HEK293 (cell line): ENCODE measurements around the gene TIMP2.
A peak's percentile ranks its signal among the peaks of the same experiment; 100 is the strongest.

ENCODE experiments used
- CTCF ChIA-PET: fragments of 350-600 bp; formaldehyde crosslinking; extraction: SDS; loops from one replicate; lab custom pipeline; 2021; ENCODE audit warnings: antibody characterized with exemption; lab: Yijun Ruan, JAX
- POLR2A ChIA-PET: fragments of 300-600 bp; formaldehyde crosslinking; extraction: SDS; loops from one replicate; lab custom pipeline; 2020; ENCODE audit warnings: antibody characterized with exemption, inconsistent platforms; lab: Yijun Ruan, JAX
- H3K27ac ChIP-seq: fragments of 200-500 bp; sonication (Bioruptor generic); 2 replicates; pipeline ENCODE4 v1.5.1; 2014; ENCODE audit warnings: low read depth, low read length, control low read depth, inconsistent platforms; ENCODE audit errors: extremely low read depth
- H3K36me3 ChIP-seq, 2 experiments: fragments of 200-500 bp in 1 of 2; sonication (Bioruptor generic) in 1 of 2; 1 replicate in 1 of 2; 2 replicates in 1 of 2; pipeline ENCODE4 v1.5.1; 2014 to 2017; ENCODE audit warnings: inconsistent platforms in 2 of 2, low read length in 2 of 2; ENCODE audit not compliant: control insufficient read depth in 2 of 2, insufficient read depth in 1 of 2
- H3K4me1 ChIP-seq: fragments of 200-500 bp; sonication (Bioruptor generic); 2 replicates; pipeline ENCODE4 v1.5.1; 2014; ENCODE audit warnings: mild to moderate bottlenecking, low read length, inconsistent platforms; ENCODE audit not compliant: control insufficient read depth, insufficient read depth
- H3K4me3 ChIP-seq: 2 replicates; pipeline ENCODE4 v1.5.1; 2011; ENCODE audit warnings: low read depth, mild to moderate bottlenecking, control low read depth, low read length, moderate library complexity
- H3K9me3 ChIP-seq: fragments of 200-500 bp; sonication (Bioruptor generic); 2 replicates; pipeline ENCODE4 v1.5.1; 2014; ENCODE audit warnings: low read depth, low read length, inconsistent platforms; ENCODE audit not compliant: control insufficient read depth, insufficient read depth
- GFI1B ChIP-seq: fragments of 450-650 bp; formaldehyde crosslinking; IDR thresholded peaks from 2 replicates; pipeline ENCODE4 v1.5.1; 2016; ENCODE audit warnings: missing biosample characterization, missing genetic modification characterization
- IKZF3 ChIP-seq: fragments of 450-650 bp; IDR thresholded peaks from 2 replicates; pipeline ENCODE4 v1.5.0; 2018; ENCODE audit warnings: missing biosample characterization, mild to moderate bottlenecking, missing genetic modification characterization, moderate library complexity
- REST ChIP-seq: fragments of 450-650 bp; formaldehyde crosslinking; IDR thresholded peaks from 2 replicates; pipeline ENCODE4 v1.5.1; 2016; ENCODE audit warnings: missing biosample characterization, missing genetic modification characterization
- SCRT2 ChIP-seq: fragments of 450-650 bp; formaldehyde crosslinking; IDR thresholded peaks from 2 replicates; pipeline ENCODE4 v1.5.1; 2016; ENCODE audit warnings: missing biosample characterization, missing genetic modification characterization
- ZEB2 ChIP-seq: fragments of 450-650 bp; formaldehyde crosslinking; IDR thresholded peaks from 2 replicates; pipeline ENCODE4 v1.5.1; 2016; ENCODE audit warnings: missing biosample characterization, missing genetic modification characterization
- ZNF112 ChIP-seq: fragments of 450-650 bp; formaldehyde crosslinking; IDR thresholded peaks from 2 replicates; pipeline ENCODE4 v1.5.0; 2017; ENCODE audit warnings: missing biosample characterization, missing genetic modification characterization
- ZNF24 ChIP-seq: fragments of 450-650 bp; formaldehyde crosslinking; IDR thresholded peaks from 2 replicates; pipeline ENCODE4 v1.5.1; 2016; ENCODE audit warnings: missing biosample characterization, missing genetic modification characterization
- ZNF354C ChIP-seq: fragments of 450-650 bp; formaldehyde crosslinking; IDR thresholded peaks from 2 replicates; pipeline ENCODE4 v1.5.1; 2016; ENCODE audit warnings: missing biosample characterization, missing genetic modification characterization, low read depth, borderline replicate concordance
- ZNF366 ChIP-seq: fragments of 450-650 bp; formaldehyde crosslinking; conservative IDR thresholded peaks from 2 replicates; pipeline ENCODE4 v1.5.1; 2016; ENCODE audit warnings: missing biosample characterization, missing genetic modification characterization
- ZNF426 ChIP-seq: fragments of 450-650 bp; formaldehyde crosslinking; IDR thresholded peaks from 2 replicates; pipeline ENCODE4 v1.5.1; 2017; ENCODE audit warnings: missing biosample characterization, missing genetic modification characterization, mild to moderate bottlenecking, inconsistent platforms, moderate library complexity
- ZNF654 ChIP-seq: fragments of 450-650 bp; formaldehyde crosslinking; IDR thresholded peaks from 2 replicates; pipeline ENCODE4 v1.5.1; 2016; ENCODE audit warnings: low read depth, missing biosample characterization, missing genetic modification characterization
- TF ChIP-seq, protein P1 (sequence below): fragments of 450-650 bp; formaldehyde crosslinking; IDR thresholded peaks from 2 replicates; pipeline ENCODE4 v1.5.1; 2017; ENCODE audit warnings: missing biosample characterization, missing genetic modification characterization
- TF ChIP-seq, protein P2 (sequence below): fragments of 450-650 bp; formaldehyde crosslinking; IDR thresholded peaks from 2 replicates; pipeline ENCODE4 v1.5.1; 2016; ENCODE audit warnings: missing biosample characterization, missing genetic modification characterization, low read depth
- TF ChIP-seq, protein P3 (sequence below): fragments of 450-650 bp; formaldehyde crosslinking; IDR thresholded peaks from 2 replicates; pipeline ENCODE4 v1.5.1; 2016; ENCODE audit warnings: missing biosample characterization, missing genetic modification characterization
- TF ChIP-seq, protein P4 (sequence below): fragments of 450-650 bp; formaldehyde crosslinking; conservative IDR thresholded peaks from 2 replicates; pipeline ENCODE4 v1.5.1; 2016; ENCODE audit warnings: low read depth, missing biosample characterization, missing genetic modification characterization

Gene TIMP2

DNA sequence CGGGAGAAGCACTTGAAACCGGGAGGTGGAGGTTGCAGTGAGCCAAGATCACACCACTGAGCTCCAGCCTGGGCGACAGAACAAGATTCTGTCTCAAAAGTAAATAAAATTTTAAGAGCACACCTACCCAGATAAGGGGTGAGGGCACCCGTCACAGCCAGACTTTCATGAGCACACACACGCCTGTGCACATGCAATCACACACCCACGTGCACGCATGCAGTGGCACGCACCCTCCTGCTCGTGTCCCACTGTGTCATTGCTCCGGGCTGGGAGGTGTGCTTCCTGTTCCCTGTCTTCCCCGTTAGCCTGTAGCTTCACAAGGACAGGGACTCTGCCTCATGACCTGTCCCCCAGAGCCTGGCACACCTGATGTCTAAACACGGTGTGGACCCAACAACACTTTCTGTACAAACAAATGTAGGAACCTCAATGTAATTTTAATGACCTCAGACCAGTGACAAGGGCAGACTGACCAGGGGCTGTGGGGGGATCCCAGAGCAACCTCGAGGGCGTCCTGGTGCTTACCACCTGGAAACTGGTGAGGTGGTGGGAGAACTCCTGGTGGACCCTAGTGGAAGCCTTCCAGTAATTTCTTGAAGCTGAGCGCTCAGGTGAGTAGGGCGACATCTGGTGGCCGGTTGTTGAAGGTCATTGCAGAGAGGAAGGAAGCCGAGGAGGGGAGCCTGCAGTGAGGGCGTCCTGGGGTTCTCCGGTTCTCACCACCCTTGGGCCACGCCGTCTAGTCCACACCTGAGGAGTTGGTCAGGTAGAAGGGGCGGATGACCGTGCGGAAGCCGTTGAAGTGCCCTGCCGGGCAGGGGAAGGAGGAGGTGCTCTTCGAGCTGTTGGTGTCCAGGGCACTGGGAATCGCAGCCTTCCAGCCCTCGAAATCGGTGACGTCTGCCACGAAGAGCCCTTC is 45.9 kb upstream of the TIMP2 start (continued):
- TF ChIP-seq, protein P1, sequence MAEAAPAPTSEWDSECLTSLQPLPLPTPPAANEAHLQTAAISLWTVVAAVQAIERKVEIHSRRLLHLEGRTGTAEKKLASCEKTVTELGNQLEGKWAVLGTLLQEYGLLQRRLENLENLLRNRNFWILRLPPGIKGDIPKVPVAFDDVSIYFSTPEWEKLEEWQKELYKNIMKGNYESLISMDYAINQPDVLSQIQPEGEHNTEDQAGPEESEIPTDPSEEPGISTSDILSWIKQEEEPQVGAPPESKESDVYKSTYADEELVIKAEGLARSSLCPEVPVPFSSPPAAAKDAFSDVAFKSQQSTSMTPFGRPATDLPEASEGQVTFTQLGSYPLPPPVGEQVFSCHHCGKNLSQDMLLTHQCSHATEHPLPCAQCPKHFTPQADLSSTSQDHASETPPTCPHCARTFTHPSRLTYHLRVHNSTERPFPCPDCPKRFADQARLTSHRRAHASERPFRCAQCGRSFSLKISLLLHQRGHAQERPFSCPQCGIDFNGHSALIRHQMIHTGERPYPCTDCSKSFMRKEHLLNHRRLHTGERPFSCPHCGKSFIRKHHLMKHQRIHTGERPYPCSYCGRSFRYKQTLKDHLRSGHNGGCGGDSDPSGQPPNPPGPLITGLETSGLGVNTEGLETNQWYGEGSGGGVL, result no peak
- TF ChIP-seq ZNF366 (tag by site-specific recombination) (no peak), ZNF112 (tag by site-specific recombination) (no peak), ZNF654 (tag by site-specific recombination) (peak; percentile 73), ZNF354C (tag by site-specific recombination) (no peak), GFI1B (no peak), ZEB2 (peak; percentile 41; the same call in 1 of the 2 replicates), ZNF426 (tag by site-specific recombination) (no peak), REST (tag by site-specific recombination) (no peak), ZNF24 (tag by site-specific recombination) (no peak), IKZF3 (tag by site-specific recombination) (no peak)
- TF ChIP-seq, protein P2, sequence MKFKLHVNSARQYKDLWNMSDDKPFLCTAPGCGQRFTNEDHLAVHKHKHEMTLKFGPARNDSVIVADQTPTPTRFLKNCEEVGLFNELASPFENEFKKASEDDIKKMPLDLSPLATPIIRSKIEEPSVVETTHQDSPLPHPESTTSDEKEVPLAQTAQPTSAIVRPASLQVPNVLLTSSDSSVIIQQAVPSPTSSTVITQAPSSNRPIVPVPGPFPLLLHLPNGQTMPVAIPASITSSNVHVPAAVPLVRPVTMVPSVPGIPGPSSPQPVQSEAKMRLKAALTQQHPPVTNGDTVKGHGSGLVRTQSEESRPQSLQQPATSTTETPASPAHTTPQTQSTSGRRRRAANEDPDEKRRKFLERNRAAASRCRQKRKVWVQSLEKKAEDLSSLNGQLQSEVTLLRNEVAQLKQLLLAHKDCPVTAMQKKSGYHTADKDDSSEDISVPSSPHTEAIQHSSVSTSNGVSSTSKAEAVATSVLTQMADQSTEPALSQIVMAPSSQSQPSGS (tag by site-specific recombination), result no peak
- TF ChIP-seq, protein P3, sequence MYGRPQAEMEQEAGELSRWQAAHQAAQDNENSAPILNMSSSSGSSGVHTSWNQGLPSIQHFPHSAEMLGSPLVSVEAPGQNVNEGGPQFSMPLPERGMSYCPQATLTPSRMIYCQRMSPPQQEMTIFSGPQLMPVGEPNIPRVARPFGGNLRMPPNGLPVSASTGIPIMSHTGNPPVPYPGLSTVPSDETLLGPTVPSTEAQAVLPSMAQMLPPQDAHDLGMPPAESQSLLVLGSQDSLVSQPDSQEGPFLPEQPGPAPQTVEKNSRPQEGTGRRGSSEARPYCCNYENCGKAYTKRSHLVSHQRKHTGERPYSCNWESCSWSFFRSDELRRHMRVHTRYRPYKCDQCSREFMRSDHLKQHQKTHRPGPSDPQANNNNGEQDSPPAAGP (tag by site-specific recombination), result peak; percentile 49; the same call in 1 of the 2 replicates

GRCh38 chr17:78969865-78970264 is 44.7 kb upstream of the TIMP2 start:
- CTCF ChIA-PET, result interaction anchor here (0.6 to 5.0 kb wide), 9 partner anchors 8 to 803 kb away, joined by 3 to 72 read pairs (median 11); no protein-coding TSS in a partner anchor
- H3K4me3 ChIP-seq, result no peak overlapping the region
- TF ChIP-seq, protein P4, sequence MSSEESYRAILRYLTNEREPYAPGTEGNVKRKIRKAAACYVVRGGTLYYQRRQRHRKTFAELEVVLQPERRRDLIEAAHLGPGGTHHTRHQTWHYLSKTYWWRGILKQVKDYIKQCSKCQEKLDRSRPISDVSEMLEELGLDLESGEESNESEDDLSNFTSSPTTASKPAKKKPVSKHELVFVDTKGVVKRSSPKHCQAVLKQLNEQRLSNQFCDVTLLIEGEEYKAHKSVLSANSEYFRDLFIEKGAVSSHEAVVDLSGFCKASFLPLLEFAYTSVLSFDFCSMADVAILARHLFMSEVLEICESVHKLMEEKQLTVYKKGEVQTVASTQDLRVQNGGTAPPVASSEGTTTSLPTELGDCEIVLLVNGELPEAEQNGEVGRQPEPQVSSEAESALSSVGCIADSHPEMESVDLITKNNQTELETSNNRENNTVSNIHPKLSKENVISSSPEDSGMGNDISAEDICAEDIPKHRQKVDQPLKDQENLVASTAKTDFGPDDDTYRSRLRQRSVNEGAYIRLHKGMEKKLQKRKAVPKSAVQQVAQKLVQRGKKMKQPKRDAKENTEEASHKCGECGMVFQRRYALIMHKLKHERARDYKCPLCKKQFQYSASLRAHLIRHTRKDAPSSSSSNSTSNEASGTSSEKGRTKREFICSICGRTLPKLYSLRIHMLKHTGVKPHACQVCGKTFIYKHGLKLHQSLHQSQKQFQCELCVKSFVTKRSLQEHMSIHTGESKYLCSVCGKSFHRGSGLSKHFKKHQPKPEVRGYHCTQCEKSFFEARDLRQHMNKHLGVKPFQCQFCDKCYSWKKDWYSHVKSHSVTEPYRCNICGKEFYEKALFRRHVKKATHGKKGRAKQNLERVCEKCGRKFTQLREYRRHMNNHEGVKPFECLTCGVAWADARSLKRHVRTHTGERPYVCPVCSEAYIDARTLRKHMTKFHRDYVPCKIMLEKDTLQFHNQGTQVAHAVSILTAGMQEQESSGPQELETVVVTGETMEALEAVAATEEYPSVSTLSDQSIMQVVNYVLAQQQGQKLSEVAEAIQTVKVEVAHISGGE, result no peak
- TF ChIP-seq SCRT2, result 0 out of 2 replicates have a peak, but pooled peaks have one; percentile 32
- TF ChIP-seq, all 188 proteins: peak for 1
- H3K36me3 ChIP-seq, result peaks cover 15 to 81% of the 10 kb centered on the region in 2 experiments; a peak in 2 of 3 replicates
- no peaks in the 10 kb centered on the region for H3K4me1 ChIP-seq
- H3K9me3 ChIP-seq, result no peaks in the 10 kb centered on the region
- H3K27ac ChIP-seq, result no peak overlapping the region
- POLR2A ChIA-PET, result interaction anchor here (0.8 kb wide), 1 partner anchor 10 kb away, joined by 3 read pairs; the partner anchor contains the start of gene LGALS3BP
